Keratinocyte (primary cell): Measurements from ENCODE around the gene DNAAF8.

Experiments
- EZH2 ChIP-seq: IDR thresholded peaks from one replicate; pipeline ENCODE4 v1.6.1; 2012; ENCODE audit warnings: inconsistent platforms, mild to moderate bottlenecking, low read length, moderate library complexity
- TF ChIP-seq, protein P1 (sequence below), 3 experiments: IDR thresholded peaks in 1 of 3; conservative IDR thresholded peaks in 1 of 3; optimal IDR thresholded peaks in 1 of 3; 2 replicates in 2 of 3; 3 replicates in 1 of 3; pipeline versions ENCODE3 to v1.5.1; 2011; ENCODE audit warnings: low read length in 3 of 3, mild to moderate bottlenecking in 3 of 3, moderate library complexity in 2 of 3, control low read depth in 1 of 3, inconsistent platforms in 1 of 3; ENCODE audit not compliant: insufficient read depth in 2 of 3; ENCODE audit errors: extremely low read depth in 1 of 3

DNA sequence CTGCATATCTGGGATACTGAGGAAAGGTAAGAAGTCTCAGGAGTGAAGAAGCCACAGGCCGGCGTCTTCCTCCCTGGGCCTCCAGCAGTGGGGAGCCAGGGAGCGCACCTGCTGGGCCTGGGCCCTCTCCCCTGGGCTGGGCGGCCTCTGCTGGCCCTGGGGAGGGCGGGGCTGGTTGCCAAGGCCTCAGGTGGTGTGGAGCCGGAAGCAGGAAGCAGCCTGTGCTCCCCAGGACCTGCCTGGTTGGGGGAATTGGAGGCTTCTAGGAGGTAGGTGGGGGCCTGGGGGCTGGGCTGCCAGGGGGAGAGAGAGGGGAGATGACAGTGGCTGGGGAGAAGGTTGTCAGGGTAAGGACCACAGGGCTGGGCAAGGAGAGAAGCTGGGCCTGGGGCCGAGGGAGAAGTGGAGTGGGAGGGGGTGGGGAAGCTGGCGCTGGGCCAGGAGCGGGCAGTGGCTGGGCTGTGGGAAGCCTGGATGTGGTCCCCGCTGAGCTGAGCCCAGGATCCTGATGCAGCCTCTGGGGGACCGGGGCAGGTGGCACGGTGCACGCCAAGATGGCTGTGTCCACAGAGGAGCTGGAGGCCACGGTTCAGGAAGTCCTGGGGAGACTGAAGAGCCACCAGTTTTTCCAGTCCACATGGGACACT, 61.0 kb downstream of the DNAAF8 start, which contains the start of gene SMIM22:
- TF ChIP-seq, protein P1, sequence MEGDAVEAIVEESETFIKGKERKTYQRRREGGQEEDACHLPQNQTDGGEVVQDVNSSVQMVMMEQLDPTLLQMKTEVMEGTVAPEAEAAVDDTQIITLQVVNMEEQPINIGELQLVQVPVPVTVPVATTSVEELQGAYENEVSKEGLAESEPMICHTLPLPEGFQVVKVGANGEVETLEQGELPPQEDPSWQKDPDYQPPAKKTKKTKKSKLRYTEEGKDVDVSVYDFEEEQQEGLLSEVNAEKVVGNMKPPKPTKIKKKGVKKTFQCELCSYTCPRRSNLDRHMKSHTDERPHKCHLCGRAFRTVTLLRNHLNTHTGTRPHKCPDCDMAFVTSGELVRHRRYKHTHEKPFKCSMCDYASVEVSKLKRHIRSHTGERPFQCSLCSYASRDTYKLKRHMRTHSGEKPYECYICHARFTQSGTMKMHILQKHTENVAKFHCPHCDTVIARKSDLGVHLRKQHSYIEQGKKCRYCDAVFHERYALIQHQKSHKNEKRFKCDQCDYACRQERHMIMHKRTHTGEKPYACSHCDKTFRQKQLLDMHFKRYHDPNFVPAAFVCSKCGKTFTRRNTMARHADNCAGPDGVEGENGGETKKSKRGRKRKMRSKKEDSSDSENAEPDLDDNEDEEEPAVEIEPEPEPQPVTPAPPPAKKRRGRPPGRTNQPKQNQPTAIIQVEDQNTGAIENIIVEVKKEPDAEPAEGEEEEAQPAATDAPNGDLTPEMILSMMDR (optimal IDR thresholded peaks at IDR 0.05 in 1 of 3, IDR thresholded peaks at IDR 0.05 in 1 of 3, conservative IDR thresholded peaks at IDR 0.05 in 1 of 3; ENCODE audit: extremely low read depth in 1 of 3, insufficient read depth in 2 of 3, low read length in 3 of 3) = no peak
- no peak for TF ChIP-seq EZH2
